Adrenal gland (tissue), 5 donors: Measurements from ENCODE around the gene PAX7.

ENCODE experiments used
- CTCF ChIP-seq, 6 experiments: fragments of 450-650 bp in 4 of 6; fragments of 200-600 bp in 2 of 6; sonication (generic) in 1 of 6; IDR thresholded peaks; 1 replicate in 5 of 6; 2 replicates in 1 of 6; pipeline versions ENCODE4 v1.5.1 to v1.8.0; 2016 to 2021; ENCODE audit warnings: antibody characterized with exemption in 6 of 6, mild to moderate bottlenecking in 2 of 6, moderate library complexity in 1 of 6
- POLR2A ChIP-seq, 2 donors: fragments of 450-650 bp; IDR thresholded peaks; one replicate each; pipeline ENCODE4 v1.6.1; 2017; ENCODE audit warnings: antibody characterized with exemption in 2 of 2, mild to moderate bottlenecking in 2 of 2, moderate library complexity in 1 of 2
- donor health status: DM: no; HTN: no; CAD: no.

GRCh38 chr1:18735224-18735997, 104.8 kb downstream of the PAX7 start:
- TF ChIP-seq CTCF (IDR thresholded peaks at IDR 0.05), result no peak
- TF ChIP-seq POLR2A (IDR thresholded peaks at IDR 0.05), result no peak
